OCI-M2 (cell line): Measurements from ENCODE around the gene CHCHD3.
A peak's percentile ranks its signal among the peaks of the same experiment; 100 is the strongest.

Experiments
- DNase-seq: peaks from one replicate; lab custom pipeline; 2025; ENCODE audit not compliant: unreplicated experiment; lab: John Stamatoyannopoulos, UW

The CHCHD3 gene

GRCh38 chr7:133081599-133082389 is at the start of gene CHCHD3:
Gene CHCHD3 (minus strand): TSS chr7:133082090. CDS start chr7:133081937, 153 bp downstream.
- peak; percentile 98 for DNase-seq

- no peak for DNase-seq
These were observed 48.3 kb upstream of the CHCHD3 start for GRCh38 chr7:133130166-133130565.

GRCh38 chr7:133126422-133126821 is 44.5 kb upstream of the CHCHD3 start:
- no peak for DNase-seq

- DNase-seq: no peak
These were observed 43.1 kb upstream of the CHCHD3 start for GRCh38 chr7:133124974-133125373.

- DNase-seq: peak; percentile 78
These were observed 39.4 kb upstream of the CHCHD3 start for GRCh38 chr7:133121175-133121844.

- DNase-seq: no peak
These were observed 37.2 kb upstream of the CHCHD3 start for GRCh38 chr7:133119067-133119466.

- no peak for DNase-seq
These were observed 36.4 kb upstream of the CHCHD3 start for GRCh38 chr7:133118261-133118660.

- DNase-seq: no peak
These were observed 35.6 kb upstream of the CHCHD3 start for GRCh38 chr7:133117452-133117851.

- DNase-seq: no peak
These were observed 33.7 kb upstream of the CHCHD3 start for GRCh38 chr7:133115596-133115995.

GRCh38 chr7:133114519-133114918 is 32.6 kb upstream of the CHCHD3 start:
- DNase-seq: no peak

GRCh38 chr7:133112976-133113375 is 31.1 kb upstream of the CHCHD3 start:
- DNase-seq: no peak

GRCh38 chr7:133112335-133112734 is 30.4 kb upstream of the CHCHD3 start:
- no peak for DNase-seq

GRCh38 chr7:133110312-133110711 is 28.4 kb upstream of the CHCHD3 start:
- no peak for DNase-seq

- DNase-seq: no peak
These were observed 27.9 kb upstream of the CHCHD3 start for GRCh38 chr7:133109816-133110215.

- DNase-seq: no peak
These were observed 26.1 kb upstream of the CHCHD3 start for GRCh38 chr7:133108023-133108422.

GRCh38 chr7:133102276-133103060 is 20.6 kb upstream of the CHCHD3 start:
- DNase-seq: no peak

GRCh38 chr7:133099633-133100286 is 17.9 kb upstream of the CHCHD3 start:
- no peak for DNase-seq

- DNase-seq: no peak
These were observed 13.3 kb upstream of the CHCHD3 start for GRCh38 chr7:133095119-133095671.

- no peak for DNase-seq
These were observed 10.1 kb upstream of the CHCHD3 start for GRCh38 chr7:133091943-133092464.

- DNase-seq: no peak
These were observed 488 bp upstream of the CHCHD3 start for GRCh38 chr7:133082390-133082766.
